Suprapubic skin (tissue), 4 donors: ENCODE measurements around the gene FAF1. TPM values are rescaled to one million over a fixed set of nuclear protein-coding genes. Genes with fewer than 3 reads are reported as not detected.

Experiments used
- DNase-seq, 2 donors: peaks; one replicate each; pipeline ENCODE4 v3.0.0-alpha.2; 2019; ENCODE audit warnings: low spot score in 2 of 2
- H3K27ac ChIP-seq: fragments of 200-600 bp; sonication (generic); one replicate; pipeline ENCODE4 v1.5.1; 2019
- H3K27me3 ChIP-seq: fragments of 200-600 bp; sonication (generic); one replicate; pipeline ENCODE4 v1.5.1; 2019
- H3K36me3 ChIP-seq: fragments of 200-600 bp; sonication (generic); one replicate; pipeline ENCODE4 v1.5.1; 2019
- H3K4me1 ChIP-seq: fragments of 200-600 bp; sonication (generic); one replicate; pipeline ENCODE4 v1.5.1; 2019
- H3K4me3 ChIP-seq: fragments of 200-600 bp; sonication (generic); one replicate; pipeline ENCODE4 v1.5.1; 2019; ENCODE audit warnings: mild to moderate bottlenecking
- H3K9me3 ChIP-seq: fragments of 200-600 bp; sonication (generic); one replicate; pipeline ENCODE4 v1.5.1; 2019
- EP300 ChIP-seq: sonication (generic); formaldehyde crosslinking; IDR thresholded peaks from one replicate; pipeline ENCODE4 v1.6.1; 2017; ENCODE audit warnings: antibody characterized with exemption
- POLR2A ChIP-seq, 2 donors: fragments of 450-650 bp; IDR thresholded peaks; one replicate each; pipeline ENCODE4 v1.6.1; 2017; ENCODE audit warnings: antibody characterized with exemption in 2 of 2, mild to moderate bottlenecking in 2 of 2, moderate library complexity in 2 of 2
- POLR2AphosphoS5 ChIP-seq, 3 donors: sonication (generic); formaldehyde crosslinking; IDR thresholded peaks; one replicate each; pipeline ENCODE4 v1.6.1; 2017; ENCODE audit warnings: antibody characterized with exemption in 3 of 3
- WGBS: methylation state at CpG from one replicate; pipeline ENCODE4 v1.1.5; 2018; 5-methylcytosine and 5-hydroxymethylcytosine counted together
- total RNA-seq, 4 donors: library from RNA; depleted of rRNA; stranded (reverse); fragments of >200 nt; gene quantifications; one replicate each; pipeline ENCODE4 v1.1.0, GENCODE V29; 2016
- TF ChIP-seq, protein P1 (sequence below), 2 donors: fragments of 200-600 bp in 1 of 2; fragments of 450-650 bp in 1 of 2; sonication (generic) in 1 of 2; IDR thresholded peaks; one replicate each; pipeline ENCODE4 v1.5.1; 2016 to 2019; ENCODE audit warnings: antibody characterized with exemption in 2 of 2, mild to moderate bottlenecking in 1 of 2, moderate library complexity in 1 of 2

Gene FAF1
- total RNA-seq, 4 donors from 2014 or later, result 35.1 to 61.6 (median 45.4) TPM

DNA sequence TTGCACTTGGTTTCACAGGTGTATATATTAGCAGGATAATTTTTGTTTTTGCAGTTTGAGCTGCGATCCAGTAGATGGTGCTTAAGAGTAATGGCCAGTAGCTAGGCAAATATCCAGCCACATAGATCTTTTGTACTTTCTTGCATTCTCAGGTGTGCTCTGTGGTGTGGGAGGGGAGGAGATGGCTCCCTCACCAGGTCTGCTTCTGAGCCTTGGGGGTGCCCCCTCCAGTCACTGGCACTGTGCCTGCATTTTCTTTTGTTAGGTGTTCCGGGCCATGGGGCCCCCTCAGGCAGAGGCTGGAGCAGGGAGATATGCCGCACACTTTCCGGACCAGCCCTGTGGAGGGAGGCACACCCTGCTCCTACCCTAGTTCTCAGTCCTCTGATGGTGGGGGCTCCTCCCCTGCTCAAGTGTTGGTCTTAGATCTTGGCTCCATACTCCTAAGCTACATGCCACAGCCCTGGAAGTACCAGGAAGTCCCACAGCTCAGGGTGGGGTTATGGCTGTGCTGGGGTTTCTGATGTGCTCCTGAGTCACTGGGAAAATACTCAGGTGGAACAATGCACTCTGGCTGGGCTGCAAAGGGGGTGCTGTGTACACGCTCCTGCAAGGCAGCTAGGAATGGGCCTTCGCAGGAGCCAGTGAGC lies 339.3 kb downstream of the FAF1 start:
- TF ChIP-seq POLR2A (IDR thresholded peaks at IDR 0.05), result no peak
- no peak for TF ChIP-seq EP300
- TF ChIP-seq POLR2AphosphoS5 (IDR thresholded peaks at IDR 0.05), result no peak
- TF ChIP-seq, protein P1, sequence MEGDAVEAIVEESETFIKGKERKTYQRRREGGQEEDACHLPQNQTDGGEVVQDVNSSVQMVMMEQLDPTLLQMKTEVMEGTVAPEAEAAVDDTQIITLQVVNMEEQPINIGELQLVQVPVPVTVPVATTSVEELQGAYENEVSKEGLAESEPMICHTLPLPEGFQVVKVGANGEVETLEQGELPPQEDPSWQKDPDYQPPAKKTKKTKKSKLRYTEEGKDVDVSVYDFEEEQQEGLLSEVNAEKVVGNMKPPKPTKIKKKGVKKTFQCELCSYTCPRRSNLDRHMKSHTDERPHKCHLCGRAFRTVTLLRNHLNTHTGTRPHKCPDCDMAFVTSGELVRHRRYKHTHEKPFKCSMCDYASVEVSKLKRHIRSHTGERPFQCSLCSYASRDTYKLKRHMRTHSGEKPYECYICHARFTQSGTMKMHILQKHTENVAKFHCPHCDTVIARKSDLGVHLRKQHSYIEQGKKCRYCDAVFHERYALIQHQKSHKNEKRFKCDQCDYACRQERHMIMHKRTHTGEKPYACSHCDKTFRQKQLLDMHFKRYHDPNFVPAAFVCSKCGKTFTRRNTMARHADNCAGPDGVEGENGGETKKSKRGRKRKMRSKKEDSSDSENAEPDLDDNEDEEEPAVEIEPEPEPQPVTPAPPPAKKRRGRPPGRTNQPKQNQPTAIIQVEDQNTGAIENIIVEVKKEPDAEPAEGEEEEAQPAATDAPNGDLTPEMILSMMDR (IDR thresholded peaks at IDR 0.05), result no peak
- no peaks in the 10 kb centered on the region for H3K4me1 ChIP-seq
- WGBS, result 80% methylated on average over 5 of the region's 6 CpGs
- no peak overlapping the region for H3K27ac ChIP-seq
- no peaks in the 10 kb centered on the region for H3K27me3 ChIP-seq
- H3K9me3 ChIP-seq, result no peaks in the 10 kb centered on the region
- H3K4me3 ChIP-seq, result no peak overlapping the region
- H3K36me3 ChIP-seq, result no peaks in the 10 kb centered on the region
- no peak for DNase-seq

- Histone ChIP-seq H3K27ac (no peak overlapping the region), H3K4me3 (no peak overlapping the region), H3K9me3 (no peaks in the 10 kb centered on the region), H3K36me3 (no peaks in the 10 kb centered on the region), H3K27me3 (no peaks in the 10 kb centered on the region), H3K4me1 (no peaks in the 10 kb centered on the region)
- no peak for DNase-seq
- TF ChIP-seq, protein P1 (IDR thresholded peaks at IDR 0.05), result no peak
- 100% methylated on average over 2 of the region's 2 CpGs for WGBS
Observed at GRCh38 chr1:50615036-50615750, 344.9 kb downstream of the FAF1 start.

DNA sequence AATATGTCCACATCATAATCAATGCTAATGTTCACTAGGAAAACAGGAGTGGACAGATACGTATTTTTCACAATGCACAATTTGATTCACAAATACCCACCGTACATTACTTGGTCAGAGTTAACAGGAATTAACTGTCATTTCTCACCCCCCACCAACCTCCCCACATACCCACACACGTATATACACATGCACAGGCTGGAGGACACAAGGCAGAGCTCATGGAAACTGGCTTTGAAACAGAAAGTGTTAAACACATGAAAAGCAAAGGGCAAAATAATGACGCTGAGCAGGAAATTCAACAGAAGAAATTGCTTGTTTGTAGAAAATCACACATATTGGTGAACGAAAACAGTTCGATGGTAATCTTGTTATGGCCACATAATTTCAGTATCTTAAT lies 348.4 kb downstream of the FAF1 start:
- Histone ChIP-seq H3K36me3 (no peaks in the 10 kb centered on the region), H3K4me3 (no peak overlapping the region), H3K27ac (no peak overlapping the region), H3K27me3 (no peaks in the 10 kb centered on the region), H3K9me3 (no peaks in the 10 kb centered on the region), H3K4me1 (no peaks in the 10 kb centered on the region)
- 87% methylated on average over 6 of the region's 6 CpGs for WGBS
- no peak for DNase-seq
- TF ChIP-seq, protein P1 (IDR thresholded peaks at IDR 0.05), result no peak

GRCh38 chr1:50610563-50610962 lies 349.5 kb downstream of the FAF1 start:
- H3K27me3 ChIP-seq, result no peaks in the 10 kb centered on the region
- WGBS, result 49% methylated on average over 2 of the region's 2 CpGs
- TF ChIP-seq EP300 (no peak), POLR2AphosphoS5 (IDR thresholded peaks at IDR 0.05) (no peak), POLR2A (IDR thresholded peaks at IDR 0.05) (no peak)
- TF ChIP-seq, protein P1 (IDR thresholded peaks at IDR 0.05), result no peak
- DNase-seq, result no peak
- no peak overlapping the region for H3K27ac ChIP-seq
- no peak overlapping the region for H3K4me3 ChIP-seq
- no peaks in the 10 kb centered on the region for H3K36me3 ChIP-seq
- no peaks in the 10 kb centered on the region for H3K9me3 ChIP-seq
- H3K4me1 ChIP-seq, result no peaks in the 10 kb centered on the region

- 97% methylated on average over 3 of the region's 3 CpGs for WGBS
- H3K4me3 ChIP-seq, result no peak overlapping the region
- no peaks in the 10 kb centered on the region for H3K36me3 ChIP-seq
- H3K4me1 ChIP-seq, result no peaks in the 10 kb centered on the region
- H3K27ac ChIP-seq, result no peak overlapping the region
- TF ChIP-seq, protein P1 (IDR thresholded peaks at IDR 0.05), result no peak
- TF ChIP-seq POLR2AphosphoS5 (IDR thresholded peaks at IDR 0.05) (no peak), EP300 (no peak), POLR2A (IDR thresholded peaks at IDR 0.05) (no peak)
- no peaks in the 10 kb centered on the region for H3K27me3 ChIP-seq
- H3K9me3 ChIP-seq, result no peaks in the 10 kb centered on the region
- DNase-seq, result no peak
Observed at GRCh38 chr1:50609508-50609907, 350.6 kb downstream of the FAF1 start.
